HepG2 (cell line): ENCODE measurements around the gene SSH3. TPM values are rescaled to one million over a fixed set of nuclear protein-coding genes. Genes with fewer than 3 reads are reported as not detected.
A peak's percentile ranks its signal among the peaks of the same experiment; 100 is the strongest.

ENCODE experiments used
- DR1 ChIP-seq: sonication (generic); formaldehyde crosslinking; IDR thresholded peaks from 2 replicates; pipeline ENCODE4 v1.8.0; 2021; ENCODE audit warnings: mild to moderate bottlenecking, missing genetic modification reagents, inconsistent platforms
- FLYWCH1 ChIP-seq: sonication (generic); formaldehyde crosslinking; IDR thresholded peaks from 2 replicates; pipeline ENCODE4 v1.8.1; 2023; ENCODE audit warnings: mild to moderate bottlenecking, missing genetic modification reagents
- GLMP ChIP-seq: sonication (generic); formaldehyde crosslinking; IDR thresholded peaks from 2 replicates; pipeline ENCODE4 v1.9.0; 2021; ENCODE audit warnings: missing genetic modification reagents, mild to moderate bottlenecking, borderline replicate concordance
- KDM4B ChIP-seq: sonication (generic); formaldehyde crosslinking; IDR thresholded peaks from 2 replicates; pipeline ENCODE4 v1.4.0; 2020; ENCODE audit warnings: missing genetic modification reagents
- MEF2D ChIP-seq: sonication (generic); formaldehyde crosslinking; IDR thresholded peaks from 2 replicates; pipeline ENCODE4 v1.5.1; 2020; ENCODE audit warnings: mild to moderate bottlenecking, missing genetic modification reagents
- MIXL1 ChIP-seq: IDR thresholded peaks from 2 replicates; pipeline ENCODE4 v1.6.1; 2016
- NR2F2 ChIP-seq: IDR thresholded peaks from 2 replicates; pipeline ENCODE4 v1.6.1; 2012; ENCODE audit warnings: low read depth, inconsistent platforms, borderline replicate concordance
- PAXIP1 ChIP-seq: sonication (generic); formaldehyde crosslinking; conservative IDR thresholded peaks from 2 replicates; pipeline ENCODE4 v1.4.0; 2020; ENCODE audit warnings: mild to moderate bottlenecking, missing genetic modification reagents, moderate library complexity
- SP4 ChIP-seq: sonication (generic); formaldehyde crosslinking; IDR thresholded peaks from 2 replicates; pipeline ENCODE4 v1.8.1; 2023; ENCODE audit warnings: mild to moderate bottlenecking, missing genetic modification reagents
- TMF1 ChIP-seq: sonication (generic); formaldehyde crosslinking; IDR thresholded peaks from 2 replicates; pipeline ENCODE4 v1.8.1; 2022; ENCODE audit warnings: low read depth, missing genetic modification reagents
- TOE1 ChIP-seq: sonication (generic); formaldehyde crosslinking; IDR thresholded peaks from 2 replicates; pipeline ENCODE4 v1.4.0; 2020; ENCODE audit warnings: mild to moderate bottlenecking, missing genetic modification reagents
- ZBTB2 ChIP-seq: sonication (generic); formaldehyde crosslinking; IDR thresholded peaks from 2 replicates; pipeline ENCODE4 v1.8.0; 2022; ENCODE audit warnings: low read depth, missing genetic modification reagents
- ZFX ChIP-seq: sonication (generic); formaldehyde crosslinking; IDR thresholded peaks from 2 replicates; pipeline ENCODE4 v1.4.0; 2020; ENCODE audit warnings: mild to moderate bottlenecking, low read depth, missing genetic modification reagents, moderate library complexity
- ZGPAT ChIP-seq: IDR thresholded peaks from 2 replicates; pipeline ENCODE4 v1.6.1; 2016; ENCODE audit warnings: mild to moderate bottlenecking
- ZNF253 ChIP-seq: sonication (generic); formaldehyde crosslinking; IDR thresholded peaks from 2 replicates; pipeline ENCODE4 v1.8.0; 2022; ENCODE audit warnings: mild to moderate bottlenecking, missing genetic modification reagents, borderline replicate concordance
- ZNF512 ChIP-seq: sonication (generic); formaldehyde crosslinking; IDR thresholded peaks from 2 replicates; pipeline ENCODE4 v1.4.0; 2020; ENCODE audit warnings: mild to moderate bottlenecking, missing genetic modification reagents
- ZNF891 ChIP-seq: sonication (generic); formaldehyde crosslinking; IDR thresholded peaks from 2 replicates; pipeline ENCODE4 v1.5.0; 2020; ENCODE audit warnings: mild to moderate bottlenecking, missing genetic modification reagents
- ZUFSP ChIP-seq: sonication (generic); formaldehyde crosslinking; IDR thresholded peaks from 2 replicates; pipeline ENCODE4 v1.9.0; 2021; ENCODE audit warnings: missing genetic modification reagents, mild to moderate bottlenecking, borderline replicate concordance
- polyA plus RNA-seq, 8 experiments: library from polyadenylated mRNA; depleted of rRNA in 3 of 8; stranded (reverse) in 7 of 8; unstranded in 1 of 8; fragments of >200 nt; fragmentation: Illumina TruSeq in 4 of 8; extraction: Trizol in 4 of 8; gene quantifications; 2 replicates each; pipeline versions ENCODE4 v1.2.1 to v1.2.3, GENCODE V29; 2011 to 2016; ENCODE audit warnings: low read depth in 4 of 8, missing spikeins in 1 of 8, mixed read lengths in 1 of 8; ENCODE audit not compliant: insufficient read depth in 1 of 8
- total RNA-seq, 5 experiments: library from RNA; depleted of rRNA; stranded (reverse); fragments of >200 nt; fragmentation: Illumina TruSeq; extraction: Trizol; gene quantifications; 2 replicates each; pipeline ENCODE4 v1.2.3, GENCODE V29; 2016; ENCODE audit warnings: low read depth in 1 of 5

Gene SSH3
- total and polyA plus RNA-seq, 2 of the 13 experiments (the other 11 are each of a cell fraction or from before 2014, with no cell fraction given), result 12.4 to 18.8 TPM

GRCh38 chr11:67265633-67266448 is 37.5 kb upstream of the SSH3 start (continued):
- TF ChIP-seq ZFX (CRISPR knock-in tag) (peak; percentile 61), TOE1 (CRISPR knock-in tag) (no peak), KDM4B (CRISPR knock-in tag) (no peak; the same call in 1 of the 2 replicates), ZGPAT (no peak), ZUFSP (CRISPR knock-in tag) (no peak), GLMP (no peak), MIXL1 (CRISPR knock-in tag) (no peak), ZNF891 (CRISPR knock-in tag) (0 out of 2 replicates have a peak, but pooled peaks have one; percentile 28), ZBTB2 (peak; percentile 65; the same call in 1 of the 2 replicates), NR2F2 (peak; percentile 31; the same call in 1 of the 2 replicates), MEF2D (no peak), SP4 (no peak; the same call in 1 of the 2 replicates), PAXIP1 (CRISPR knock-in tag) (0 out of 2 replicates have a peak, but pooled peaks have one; percentile 19), FLYWCH1 (CRISPR knock-in tag) (no peak), ZNF512 (CRISPR knock-in tag) (no peak), ZNF253 (no peak), DR1 (no peak), TMF1 (no peak)
